Suprapubic skin (tissue), 4 donors: ENCODE results near the gene KCNK3. TPM values are rescaled to one million over a fixed set of nuclear protein-coding genes. Genes with fewer than 3 reads are reported as not detected.

ENCODE experiments used
- DNase-seq, 2 donors: peaks; one replicate each; pipeline ENCODE4 v3.0.0-alpha.2; 2019; ENCODE audit warnings: low spot score in 2 of 2
- H3K27ac ChIP-seq: fragments of 200-600 bp; sonication (generic); one replicate; pipeline ENCODE4 v1.5.1; 2019
- H3K27me3 ChIP-seq: fragments of 200-600 bp; sonication (generic); one replicate; pipeline ENCODE4 v1.5.1; 2019
- H3K36me3 ChIP-seq: fragments of 200-600 bp; sonication (generic); one replicate; pipeline ENCODE4 v1.5.1; 2019
- H3K4me1 ChIP-seq: fragments of 200-600 bp; sonication (generic); one replicate; pipeline ENCODE4 v1.5.1; 2019
- H3K4me3 ChIP-seq: fragments of 200-600 bp; sonication (generic); one replicate; pipeline ENCODE4 v1.5.1; 2019; ENCODE audit warnings: mild to moderate bottlenecking
- H3K9me3 ChIP-seq: fragments of 200-600 bp; sonication (generic); one replicate; pipeline ENCODE4 v1.5.1; 2019
- EP300 ChIP-seq: sonication (generic); formaldehyde crosslinking; IDR thresholded peaks from one replicate; pipeline ENCODE4 v1.6.1; 2017; ENCODE audit warnings: antibody characterized with exemption
- POLR2A ChIP-seq, 2 donors: fragments of 450-650 bp; IDR thresholded peaks; one replicate each; pipeline ENCODE4 v1.6.1; 2017; ENCODE audit warnings: antibody characterized with exemption in 2 of 2, mild to moderate bottlenecking in 2 of 2, moderate library complexity in 2 of 2
- POLR2AphosphoS5 ChIP-seq, 3 donors: sonication (generic); formaldehyde crosslinking; IDR thresholded peaks; one replicate each; pipeline ENCODE4 v1.6.1; 2017; ENCODE audit warnings: antibody characterized with exemption in 3 of 3
- WGBS: methylation state at CpG from one replicate; pipeline ENCODE4 v1.1.5; 2018; 5-methylcytosine and 5-hydroxymethylcytosine counted together
- total RNA-seq, 4 donors: library from RNA; depleted of rRNA; stranded (reverse); fragments of >200 nt; gene quantifications; one replicate each; pipeline ENCODE4 v1.1.0, GENCODE V29; 2016
- TF ChIP-seq, protein P1 (sequence below), 2 donors: fragments of 200-600 bp in 1 of 2; fragments of 450-650 bp in 1 of 2; sonication (generic) in 1 of 2; IDR thresholded peaks; one replicate each; pipeline ENCODE4 v1.5.1; 2016 to 2019; ENCODE audit warnings: antibody characterized with exemption in 2 of 2, mild to moderate bottlenecking in 1 of 2, moderate library complexity in 1 of 2

Gene KCNK3
- total RNA-seq, 4 donors from 2014 or later, result 0.83 to 1.2 (median 1.1) TPM; not detected in 1

- WGBS, result 73% methylated on average over 7 of the region's 10 CpGs
- Histone ChIP-seq H3K27ac (no peak overlapping the region), H3K36me3 (no peaks in the 10 kb centered on the region), H3K9me3 (no peaks in the 10 kb centered on the region), H3K4me1 (peaks cover 11% of the 10 kb centered on the region), H3K27me3 (peaks cover 83% of the 10 kb centered on the region), H3K4me3 (no peak overlapping the region)
- TF ChIP-seq, protein P1, sequence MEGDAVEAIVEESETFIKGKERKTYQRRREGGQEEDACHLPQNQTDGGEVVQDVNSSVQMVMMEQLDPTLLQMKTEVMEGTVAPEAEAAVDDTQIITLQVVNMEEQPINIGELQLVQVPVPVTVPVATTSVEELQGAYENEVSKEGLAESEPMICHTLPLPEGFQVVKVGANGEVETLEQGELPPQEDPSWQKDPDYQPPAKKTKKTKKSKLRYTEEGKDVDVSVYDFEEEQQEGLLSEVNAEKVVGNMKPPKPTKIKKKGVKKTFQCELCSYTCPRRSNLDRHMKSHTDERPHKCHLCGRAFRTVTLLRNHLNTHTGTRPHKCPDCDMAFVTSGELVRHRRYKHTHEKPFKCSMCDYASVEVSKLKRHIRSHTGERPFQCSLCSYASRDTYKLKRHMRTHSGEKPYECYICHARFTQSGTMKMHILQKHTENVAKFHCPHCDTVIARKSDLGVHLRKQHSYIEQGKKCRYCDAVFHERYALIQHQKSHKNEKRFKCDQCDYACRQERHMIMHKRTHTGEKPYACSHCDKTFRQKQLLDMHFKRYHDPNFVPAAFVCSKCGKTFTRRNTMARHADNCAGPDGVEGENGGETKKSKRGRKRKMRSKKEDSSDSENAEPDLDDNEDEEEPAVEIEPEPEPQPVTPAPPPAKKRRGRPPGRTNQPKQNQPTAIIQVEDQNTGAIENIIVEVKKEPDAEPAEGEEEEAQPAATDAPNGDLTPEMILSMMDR (IDR thresholded peaks at IDR 0.05), result no peak
- no peak for TF ChIP-seq EP300
- TF ChIP-seq POLR2A (IDR thresholded peaks at IDR 0.05), result no peak
- no peak for TF ChIP-seq POLR2AphosphoS5 (IDR thresholded peaks at IDR 0.05)
- DNase-seq, result no peak
Measured at GRCh38 chr2:26697425-26697824, 4.9 kb downstream of the KCNK3 start.

GRCh38 chr2:26699295-26699694 lies 6.8 kb downstream of the KCNK3 start:
- no peak for DNase-seq
- no peak for TF ChIP-seq EP300
- TF ChIP-seq POLR2AphosphoS5 (IDR thresholded peaks at IDR 0.05), result no peak
- TF ChIP-seq, protein P1 (IDR thresholded peaks at IDR 0.05), result no peak
- no peak for TF ChIP-seq POLR2A (IDR thresholded peaks at IDR 0.05)
- Histone ChIP-seq H3K4me3 (no peak overlapping the region), H3K27ac (no peak overlapping the region), H3K9me3 (no peaks in the 10 kb centered on the region), H3K4me1 (no peaks in the 10 kb centered on the region), H3K27me3 (peaks cover 67% of the 10 kb centered on the region), H3K36me3 (no peaks in the 10 kb centered on the region)
- WGBS, result 68% methylated on average over 6 of the region's 6 CpGs

DNA sequence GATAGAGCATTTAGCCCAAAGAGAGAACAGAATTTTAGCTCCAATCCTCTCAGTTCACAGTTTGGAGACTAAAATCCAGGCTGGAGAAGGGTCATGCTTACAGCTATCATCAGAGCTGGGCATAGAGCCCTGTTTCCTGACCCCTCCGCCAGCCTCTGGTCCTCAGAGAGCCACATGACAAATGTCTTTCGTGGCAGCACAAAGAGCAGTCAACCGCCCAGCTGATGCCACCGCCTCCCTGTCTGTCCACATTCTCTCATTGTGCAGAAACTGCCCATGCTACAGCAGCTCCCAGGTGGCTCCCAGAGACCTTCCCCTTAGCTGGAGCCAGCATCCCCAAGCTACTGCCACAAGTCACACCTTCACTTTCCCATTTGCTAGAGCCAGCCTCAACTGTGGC lies 7.6 kb downstream of the KCNK3 start:
- H3K27me3 ChIP-seq, result peaks cover 59% of the 10 kb centered on the region
- 82% methylated on average over 3 of the region's 4 CpGs for WGBS
- TF ChIP-seq POLR2AphosphoS5 (IDR thresholded peaks at IDR 0.05) (no peak), EP300 (no peak), POLR2A (IDR thresholded peaks at IDR 0.05) (no peak)
- TF ChIP-seq, protein P1 (IDR thresholded peaks at IDR 0.05), result no peak
- no peak for DNase-seq
- no peak overlapping the region for H3K27ac ChIP-seq
- H3K36me3 ChIP-seq, result no peaks in the 10 kb centered on the region
- no peak overlapping the region for H3K4me3 ChIP-seq
- peaks cover 4% of the 10 kb centered on the region for H3K4me1 ChIP-seq
- H3K9me3 ChIP-seq, result no peaks in the 10 kb centered on the region

DNA sequence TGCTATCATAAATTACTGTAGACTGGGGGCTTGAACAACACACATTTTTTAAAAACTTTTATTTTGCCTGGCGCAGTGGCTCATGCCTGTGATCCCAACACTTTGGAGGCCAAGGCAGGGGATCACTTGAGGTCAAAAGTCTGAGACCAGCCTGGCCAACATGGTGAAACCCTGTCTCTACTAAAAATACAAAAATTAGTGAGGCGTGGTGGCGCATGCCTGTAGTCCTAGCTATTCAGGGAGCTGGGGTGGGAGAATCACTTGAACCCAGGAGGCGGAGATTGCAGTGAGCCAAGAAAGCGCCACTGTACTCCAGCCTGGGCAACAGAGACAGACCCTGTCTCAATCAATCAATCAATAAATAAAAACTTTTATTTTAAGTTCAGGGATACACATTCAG lies 9.1 kb downstream of the KCNK3 start:
- Histone ChIP-seq H3K27ac (no peak overlapping the region), H3K9me3 (no peaks in the 10 kb centered on the region), H3K4me3 (no peak overlapping the region), H3K4me1 (peaks cover 4% of the 10 kb centered on the region), H3K27me3 (peaks cover 44% of the 10 kb centered on the region), H3K36me3 (no peaks in the 10 kb centered on the region)
- WGBS, result 83% methylated on average over 5 of the region's 5 CpGs
- no peak for DNase-seq
- TF ChIP-seq EP300, result no peak

DNA sequence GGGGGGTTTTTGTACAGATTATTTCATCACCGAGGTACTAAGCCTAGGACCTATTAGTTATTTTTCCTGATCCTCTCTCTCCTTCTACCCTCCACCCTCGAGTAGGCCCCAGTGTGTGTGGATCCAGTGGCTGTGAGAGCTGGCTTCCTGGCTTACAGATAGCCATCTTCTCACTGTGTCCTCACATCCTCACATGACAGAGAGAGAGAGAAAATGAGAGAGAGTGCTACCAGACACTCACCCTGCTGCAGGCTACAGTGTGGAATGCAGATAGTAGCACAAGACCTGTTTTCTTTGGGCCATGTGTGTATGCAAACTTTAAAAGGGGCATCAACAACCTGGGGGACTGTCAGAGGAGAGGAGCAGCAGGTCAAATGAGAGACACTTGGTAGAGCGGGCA lies 9.5 kb downstream of the KCNK3 start:
- 64% methylated on average over 3 of the region's 3 CpGs for WGBS
- no peaks in the 10 kb centered on the region for H3K9me3 ChIP-seq
- TF ChIP-seq POLR2AphosphoS5 (IDR thresholded peaks at IDR 0.05) (no peak), POLR2A (IDR thresholded peaks at IDR 0.05) (no peak), EP300 (no peak)
- TF ChIP-seq, protein P1 (IDR thresholded peaks at IDR 0.05), result no peak
- H3K27ac ChIP-seq, result no peak overlapping the region
- H3K4me1 ChIP-seq, result peaks cover 4% of the 10 kb centered on the region
- peaks cover 40% of the 10 kb centered on the region for H3K27me3 ChIP-seq
- no peaks in the 10 kb centered on the region for H3K36me3 ChIP-seq
- DNase-seq, result no peak
- no peak overlapping the region for H3K4me3 ChIP-seq

GRCh38 chr2:26704441-26704977 lies 12.0 kb downstream of the KCNK3 start:
- H3K9me3 ChIP-seq, result no peaks in the 10 kb centered on the region
- no peaks in the 10 kb centered on the region for H3K36me3 ChIP-seq
- TF ChIP-seq, protein P1 (IDR thresholded peaks at IDR 0.05), result no peak
- TF ChIP-seq EP300 (no peak), POLR2AphosphoS5 (IDR thresholded peaks at IDR 0.05) (no peak), POLR2A (IDR thresholded peaks at IDR 0.05) (no peak)
- no peak overlapping the region for H3K27ac ChIP-seq
- H3K4me1 ChIP-seq, result peaks cover 4% of the 10 kb centered on the region
- WGBS, result 57% methylated on average over 5 of the region's 7 CpGs
- H3K27me3 ChIP-seq, result peaks cover 17% of the 10 kb centered on the region
- H3K4me3 ChIP-seq, result no peak overlapping the region
- no peak for DNase-seq
